Skeletal muscle satellite cell (primary cell): ENCODE results near the gene PDHB.

ENCODE experiments used
- H3K27me3 ChIP-seq: 2 replicates; pipeline ENCODE4 v1.7.0; 2013; ENCODE audit warnings: low read length; ENCODE audit not compliant: control insufficient read depth, insufficient read depth
- H3K36me3 ChIP-seq: 2 replicates; pipeline ENCODE4 v1.7.0; 2013; ENCODE audit warnings: mild to moderate bottlenecking, control low read depth, low read length; ENCODE audit not compliant: insufficient read depth
- H3K4me1 ChIP-seq: 2 replicates; pipeline ENCODE4 v1.7.0; 2013; ENCODE audit warnings: low read length; ENCODE audit not compliant: control insufficient read depth, insufficient read depth
- H3K4me2 ChIP-seq: 2 replicates; pipeline ENCODE4 v1.7.0; 2013; ENCODE audit warnings: mild to moderate bottlenecking, low read length
- H3K4me3 ChIP-seq: 2 replicates; pipeline ENCODE4 v1.7.0; 2013; ENCODE audit warnings: low read length
- H3K9ac ChIP-seq: 2 replicates; pipeline ENCODE4 v1.7.0; 2013; ENCODE audit warnings: mild to moderate bottlenecking, low read depth, low read length, moderate library complexity
- H3K9me3 ChIP-seq: replicated peaks from 2 replicates; pipeline ENCODE4 v1.7.0; 2013; ENCODE audit warnings: mild to moderate bottlenecking, control low read depth, low read length

PDHB gene

DNA sequence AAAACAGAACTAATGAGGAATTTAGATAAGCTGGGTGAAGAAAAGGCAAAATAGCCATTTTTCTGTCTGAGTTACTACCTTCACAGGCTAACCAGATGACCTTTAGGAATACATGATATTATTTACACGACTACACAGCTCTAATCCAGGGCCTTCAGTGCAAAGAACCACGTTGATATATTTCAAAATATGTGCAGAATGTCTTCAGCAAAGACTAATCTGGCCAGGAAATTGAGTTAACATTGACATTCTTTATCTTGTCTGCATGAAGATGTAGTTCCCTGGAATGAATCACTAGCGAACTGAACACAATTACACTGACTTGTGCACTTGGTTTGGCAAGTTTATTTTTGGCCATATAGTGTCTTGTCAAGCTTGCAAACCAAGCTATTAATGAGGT lies 41.5 kb downstream of the PDHB start:
- H3K27me3 ChIP-seq = no peaks in the 10 kb centered on the region
- no peak overlapping the region for H3K4me3 ChIP-seq
- peaks cover 25% of the 10 kb centered on the region for H3K4me1 ChIP-seq
- H3K4me2 ChIP-seq = no peak overlapping the region
- peaks cover 34% of the 10 kb centered on the region for H3K36me3 ChIP-seq
- no peaks in the 10 kb centered on the region for H3K9me3 ChIP-seq
- no peak overlapping the region for H3K9ac ChIP-seq

DNA sequence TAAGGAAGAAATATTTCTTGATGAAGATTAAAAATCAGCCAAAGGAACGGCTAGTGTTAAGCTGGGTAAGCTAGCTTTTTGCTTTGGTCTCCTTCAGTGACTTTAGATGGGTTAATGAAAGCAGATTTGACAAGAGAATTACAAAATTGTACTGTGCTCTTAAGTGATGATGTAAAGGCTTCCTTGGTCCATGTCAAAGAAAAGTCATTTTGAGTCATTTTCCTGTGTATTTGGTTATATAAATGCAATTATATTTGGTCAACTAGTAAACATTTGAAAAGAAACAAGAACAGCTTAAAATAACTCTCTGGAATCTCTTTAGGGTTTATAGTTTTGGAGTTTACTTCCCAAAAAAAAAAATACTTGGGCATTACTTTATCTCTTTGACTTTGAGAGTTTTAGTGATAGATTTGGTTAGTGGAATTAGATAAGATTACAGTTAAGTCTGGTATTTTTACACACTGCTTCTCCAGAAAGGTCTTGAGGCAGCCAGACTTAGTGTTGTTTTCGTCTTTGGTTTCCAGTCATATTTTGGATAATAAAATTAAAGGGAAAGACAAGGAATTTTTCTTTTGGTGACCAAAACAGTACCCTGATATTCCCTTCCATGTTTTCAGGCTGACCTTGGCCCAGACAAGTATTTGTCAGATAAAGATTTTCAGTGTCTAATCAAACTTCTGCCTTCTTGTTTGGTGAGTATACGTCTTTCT lies 42.3 kb downstream of the PDHB start:
- peaks cover 25% of the 10 kb centered on the region for H3K36me3 ChIP-seq
- no peaks in the 10 kb centered on the region for H3K9me3 ChIP-seq
- H3K4me3 ChIP-seq = no peak overlapping the region
- H3K9ac ChIP-seq = no peak overlapping the region
- no peaks in the 10 kb centered on the region for H3K27me3 ChIP-seq
- no peak overlapping the region for H3K4me2 ChIP-seq
- peaks cover 32% of the 10 kb centered on the region for H3K4me1 ChIP-seq

DNA sequence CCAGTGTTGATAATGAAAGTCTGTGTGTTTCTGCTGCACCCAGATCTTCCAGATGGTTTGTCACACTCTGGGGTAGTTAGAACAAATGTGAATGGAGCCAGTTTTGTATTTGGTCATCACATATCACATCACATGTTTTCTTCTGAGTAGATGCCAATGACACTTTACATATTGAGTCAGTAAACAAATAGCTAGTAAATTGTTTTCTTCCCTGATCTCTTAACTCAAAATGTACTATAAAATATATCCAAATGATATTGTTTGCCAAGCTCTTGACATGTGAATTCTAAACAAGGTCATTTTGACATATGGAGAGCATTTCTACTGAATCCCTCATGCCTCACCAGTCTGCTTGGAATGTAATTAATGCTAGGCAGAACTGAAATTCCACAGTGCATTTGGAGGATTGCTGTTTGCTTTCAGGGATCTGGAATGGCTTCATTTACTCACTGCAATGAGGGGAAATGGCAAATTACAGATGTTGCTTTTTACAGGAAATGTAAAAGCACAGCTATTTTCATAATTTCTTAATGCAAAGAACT lies 45.0 kb downstream of the PDHB start:
- H3K4me3 ChIP-seq = no peak overlapping the region
- H3K4me2 ChIP-seq = no peak overlapping the region
- peaks cover 46% of the 10 kb centered on the region for H3K4me1 ChIP-seq
- H3K36me3 ChIP-seq = peaks cover 8% of the 10 kb centered on the region
- H3K9ac ChIP-seq = peak overlapping the region; percentile 27
- H3K9me3 ChIP-seq = no peaks in the 10 kb centered on the region
- no peaks in the 10 kb centered on the region for H3K27me3 ChIP-seq

DNA sequence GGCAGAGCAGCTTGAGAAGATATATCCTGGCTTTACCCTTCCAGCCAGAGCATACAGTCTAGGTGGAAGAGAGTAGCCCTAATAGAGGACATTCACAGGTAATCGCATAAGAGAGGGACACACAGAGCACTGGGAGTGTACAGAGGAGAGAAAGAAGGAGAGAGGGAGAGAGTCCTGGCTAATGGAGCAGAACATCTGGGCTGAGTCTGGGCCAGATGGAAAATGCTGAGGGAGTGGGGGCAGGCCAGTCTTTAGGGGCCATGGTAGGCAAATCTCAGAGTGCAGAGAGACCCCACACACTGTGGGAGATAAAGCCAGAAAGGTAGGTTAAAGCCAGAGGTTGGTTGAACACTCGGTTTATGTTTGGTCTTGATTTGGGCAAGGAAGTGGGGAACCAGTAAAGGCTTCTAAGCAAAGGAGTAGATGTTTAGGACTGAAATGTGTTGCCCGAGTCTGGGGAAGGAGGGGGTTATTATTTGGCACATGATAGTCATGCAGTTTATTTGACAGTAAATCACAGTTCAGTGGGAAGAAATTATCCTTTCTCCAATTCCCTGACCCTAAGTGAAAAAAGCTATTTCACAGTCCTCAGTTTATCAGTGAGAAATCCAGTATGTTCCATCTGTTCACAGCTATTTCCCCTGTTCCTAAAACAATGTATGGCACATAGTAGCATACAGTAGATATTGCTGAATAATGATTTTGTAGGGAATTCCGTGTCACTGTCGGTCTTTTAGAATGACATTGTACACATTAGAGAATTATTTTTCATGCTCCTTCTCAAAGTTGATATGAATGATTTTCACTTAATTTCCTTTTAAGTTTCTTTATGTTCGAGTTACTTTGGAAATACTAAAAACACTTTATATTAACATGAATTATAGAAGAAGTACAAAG lies 45.7 kb downstream of the PDHB start:
- Histone ChIP-seq H3K4me1 (peaks cover 51% of the 10 kb centered on the region), H3K4me3 (no peak overlapping the region), H3K9ac (peak overlapping the region; percentile 26), H3K27me3 (no peaks in the 10 kb centered on the region), H3K9me3 (no peaks in the 10 kb centered on the region), H3K36me3 (peaks cover 8% of the 10 kb centered on the region), H3K4me2 (no peak overlapping the region)

DNA sequence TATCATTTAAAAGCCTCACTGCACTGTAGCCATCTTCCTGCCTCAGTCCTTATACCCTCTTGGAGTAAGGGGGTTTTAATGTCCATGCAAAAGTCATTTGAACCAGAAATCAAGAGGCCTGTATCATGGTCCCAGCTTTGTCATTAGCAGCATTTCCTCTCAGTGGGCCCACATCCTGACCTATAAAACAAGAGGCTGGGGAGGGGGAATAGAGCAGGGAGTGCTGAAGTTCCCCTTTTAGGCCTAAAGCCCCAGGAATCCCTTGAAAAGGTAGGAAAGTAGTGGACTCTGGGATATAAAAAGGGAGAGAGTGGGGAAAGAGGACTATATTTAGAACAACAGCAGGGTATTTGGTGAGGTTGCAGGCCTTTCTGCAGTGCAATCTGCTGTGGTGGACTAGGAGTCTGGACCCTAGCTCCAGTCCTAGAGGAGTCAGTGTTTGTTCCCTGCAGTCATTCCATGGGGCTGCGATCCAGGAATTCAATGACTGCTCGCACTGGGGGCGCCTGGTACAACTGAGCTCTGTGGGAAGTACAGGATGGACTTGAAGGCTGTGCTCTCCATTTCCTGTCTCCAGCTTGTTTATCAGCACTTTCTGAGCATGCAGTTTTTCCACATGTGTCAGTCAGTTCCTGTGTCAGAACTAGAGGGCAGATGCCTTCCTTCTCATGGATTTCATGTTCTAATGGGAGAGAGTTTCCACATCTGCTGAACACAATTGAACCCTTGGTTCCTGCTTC lies 46.8 kb downstream of the PDHB start:
- Histone ChIP-seq H3K4me1 (peaks cover 51% of the 10 kb centered on the region), H3K36me3 (peaks cover 3% of the 10 kb centered on the region)

DNA sequence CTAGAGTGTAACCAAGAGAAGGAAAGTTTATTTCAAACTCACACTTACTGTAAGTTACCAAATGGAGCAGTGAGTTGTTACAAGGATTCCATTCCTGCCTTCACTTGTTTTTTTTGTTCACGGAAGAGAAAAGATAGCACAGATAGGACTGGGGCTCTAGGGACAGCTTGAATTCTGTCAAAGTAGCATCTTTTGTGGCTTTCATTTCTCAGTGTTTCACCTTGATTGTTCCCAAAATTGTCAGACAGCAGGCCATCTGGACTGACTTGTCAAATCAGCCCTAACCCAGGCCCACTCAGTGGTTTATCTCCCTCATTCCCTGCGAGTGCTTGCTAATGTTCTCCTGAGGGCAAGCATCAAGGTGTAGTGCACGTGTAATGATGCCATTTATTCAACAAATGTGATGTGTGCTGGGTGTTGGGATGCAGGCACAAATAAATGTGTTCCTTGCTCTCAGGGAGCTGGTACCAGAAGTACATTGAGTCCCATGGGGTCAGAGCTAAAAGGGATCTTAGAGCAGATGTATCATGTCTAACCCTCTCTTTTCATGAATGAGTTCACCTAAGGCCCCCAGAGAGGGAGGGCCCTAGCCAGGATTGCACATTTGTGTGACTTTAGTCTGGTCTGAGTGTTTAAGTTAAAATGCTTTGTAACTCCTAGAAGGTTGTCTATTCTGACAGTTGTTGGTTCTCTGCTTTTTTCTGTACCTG lies 49.1 kb downstream of the PDHB start:
- no peaks in the 10 kb centered on the region for H3K9me3 ChIP-seq
- peaks cover 46% of the 10 kb centered on the region for H3K4me1 ChIP-seq
- H3K9ac ChIP-seq = peak overlapping the region; percentile 43
- no peaks in the 10 kb centered on the region for H3K36me3 ChIP-seq
- no peaks in the 10 kb centered on the region for H3K27me3 ChIP-seq
- H3K4me3 ChIP-seq = no peak overlapping the region
- peak overlapping the region; percentile 42 for H3K4me2 ChIP-seq

More for the DNA sequence above, 46.8 kb downstream of the PDHB start:
- no peak overlapping the region for H3K4me3 ChIP-seq
- peak overlapping the region; percentile 31 for H3K9ac ChIP-seq
- no peaks in the 10 kb centered on the region for H3K27me3 ChIP-seq
- H3K4me2 ChIP-seq = no peak overlapping the region
- H3K9me3 ChIP-seq = no peaks in the 10 kb centered on the region

DNA sequence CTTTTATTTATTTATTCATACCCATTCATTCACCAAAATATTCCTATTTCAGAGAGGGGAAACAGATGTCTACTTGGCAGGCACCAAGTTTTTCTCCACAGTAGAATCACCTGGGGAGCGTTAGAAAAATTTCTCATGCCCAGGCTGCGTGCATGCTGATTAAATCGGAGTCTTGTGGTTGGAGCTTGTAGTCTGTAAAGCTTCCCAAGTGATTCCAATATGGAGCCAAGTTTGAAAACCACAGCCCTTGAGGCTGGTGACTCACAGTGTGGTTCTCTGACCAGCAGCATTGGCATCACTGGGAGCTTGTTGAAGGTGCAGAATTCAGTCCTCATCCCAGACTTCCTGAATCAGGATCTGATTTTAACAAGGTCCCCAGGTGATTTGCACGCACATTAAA lies 49.7 kb downstream of the PDHB start:
- H3K4me1 ChIP-seq = peaks cover 43% of the 10 kb centered on the region
- no peaks in the 10 kb centered on the region for H3K9me3 ChIP-seq
- H3K4me2 ChIP-seq = peak overlapping the region; percentile 42
- no peaks in the 10 kb centered on the region for H3K36me3 ChIP-seq
- no peaks in the 10 kb centered on the region for H3K27me3 ChIP-seq
- H3K9ac ChIP-seq = peak overlapping the region; percentile 43
- H3K4me3 ChIP-seq = no peak overlapping the region

DNA sequence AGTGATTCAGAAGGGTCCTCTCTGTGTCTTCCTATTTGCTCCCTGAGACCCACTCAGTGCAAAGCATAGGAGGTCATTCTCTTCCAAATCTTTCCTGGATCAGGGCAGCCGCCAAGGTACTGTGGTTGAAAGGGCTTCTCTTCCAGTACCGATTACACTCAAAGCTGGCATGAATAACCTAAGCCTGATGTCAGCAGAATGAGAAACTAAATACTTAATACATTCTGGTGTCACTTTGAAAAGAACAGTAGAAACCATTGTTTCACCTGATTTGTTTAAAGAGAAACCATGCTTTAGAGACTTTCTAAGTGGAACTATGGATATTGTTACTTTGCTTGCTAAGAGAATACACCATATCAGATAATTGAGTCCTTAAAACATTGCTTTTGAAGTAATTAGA lies 50.2 kb downstream of the PDHB start:
- no peaks in the 10 kb centered on the region for H3K9me3 ChIP-seq

DNA sequence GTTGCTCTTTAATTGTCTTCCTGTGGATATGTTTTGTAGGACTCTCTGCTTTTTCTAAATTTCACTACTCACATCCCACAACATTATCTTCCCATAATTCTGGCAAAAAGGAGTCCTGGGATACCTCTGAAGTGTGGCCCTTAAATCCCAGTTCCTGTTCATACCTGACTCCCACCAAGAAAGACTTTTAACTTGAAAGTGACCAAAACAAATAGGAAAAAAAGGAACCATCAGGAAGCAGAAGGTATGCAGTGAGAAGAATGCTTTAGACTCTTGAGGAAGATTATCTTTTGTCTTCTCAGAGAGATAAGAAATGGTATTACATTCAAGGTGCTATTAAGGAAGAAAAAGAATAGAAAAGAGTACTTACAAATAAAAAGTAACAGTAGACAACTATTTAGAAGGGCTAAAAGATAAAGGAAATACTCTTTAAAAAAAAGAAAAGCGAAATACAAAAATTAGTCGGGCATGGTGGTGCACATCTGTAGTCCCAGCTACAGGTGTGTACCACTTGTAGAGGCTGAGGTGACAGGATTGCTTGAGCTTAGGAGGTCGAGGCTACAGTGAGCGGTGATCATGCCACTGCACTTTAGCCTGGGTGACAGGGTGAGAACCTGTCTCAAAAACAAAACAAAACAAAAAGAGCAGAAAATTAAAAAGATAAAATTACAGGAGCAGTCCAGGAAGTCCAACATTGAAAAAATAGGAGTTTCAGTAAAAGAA lies 54.1 kb downstream of the PDHB start:
- H3K9me3 ChIP-seq = no peaks in the 10 kb centered on the region
- no peaks in the 10 kb centered on the region for H3K27me3 ChIP-seq
- no peak overlapping the region for H3K4me3 ChIP-seq
- peaks cover 13% of the 10 kb centered on the region for H3K4me1 ChIP-seq
- H3K9ac ChIP-seq = no peak overlapping the region
- no peak overlapping the region for H3K4me2 ChIP-seq
- no peaks in the 10 kb centered on the region for H3K36me3 ChIP-seq

More for the DNA sequence above, 50.2 kb downstream of the PDHB start:
- peaks cover 39% of the 10 kb centered on the region for H3K4me1 ChIP-seq
- H3K27me3 ChIP-seq = no peaks in the 10 kb centered on the region
- no peak overlapping the region for H3K4me3 ChIP-seq
- H3K9ac ChIP-seq = peak overlapping the region; percentile 30
- H3K36me3 ChIP-seq = no peaks in the 10 kb centered on the region
- H3K4me2 ChIP-seq = peak overlapping the region; percentile 42

DNA sequence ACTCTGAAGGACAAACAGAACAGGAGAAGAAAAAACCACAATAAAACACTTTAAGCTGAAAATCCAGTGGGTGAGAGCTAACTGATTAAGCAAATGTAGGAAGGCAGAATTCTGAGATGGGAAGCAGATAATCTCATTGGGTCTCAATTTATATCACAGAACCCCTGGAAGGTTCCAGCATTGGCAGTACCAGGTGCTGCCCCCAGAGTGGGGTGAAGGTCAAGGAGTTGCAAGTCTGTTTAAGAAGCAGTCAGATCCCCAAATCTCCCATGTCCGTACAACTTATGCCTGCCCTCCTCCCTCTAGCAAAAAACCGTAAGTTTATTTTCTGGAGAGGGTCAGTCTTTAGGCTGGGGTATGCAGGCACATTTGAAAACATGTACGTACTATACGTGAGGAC lies 55.9 kb downstream of the PDHB start:
- Histone ChIP-seq H3K27me3 (no peaks in the 10 kb centered on the region), H3K36me3 (no peaks in the 10 kb centered on the region), H3K4me2 (no peak overlapping the region), H3K4me3 (no peak overlapping the region), H3K9me3 (no peaks in the 10 kb centered on the region), H3K9ac (no peak overlapping the region), H3K4me1 (no peaks in the 10 kb centered on the region)
